ENCODE results near the gene CSF1. TPM values are rescaled to one million over a fixed set of nuclear protein-coding genes. Genes with fewer than 3 reads are reported as not detected.
A peak's percentile ranks its signal among the peaks of the same experiment; 100 is the strongest.

The CSF1 gene
- polyA plus RNA-seq, 3 donors: 0.11 to 0.69 (median 0.38) TPM

- H4K20me1 ChIP-seq (ENCODE audit: insufficient read depth, low read length): no peaks in the 10 kb centered on the region
- no peak overlapping the region for H3K27ac Mint-ChIP-seq
These were observed 37.1 kb downstream of the CSF1 start for GRCh38 chr1:109947582-109948284.

GRCh38 chr1:109948285-109948630 lies 37.6 kb downstream of the CSF1 start:
- no peaks in the 10 kb centered on the region for H3K36me3 ChIP-seq (replicated peaks in 1 of 2; ENCODE audit: control insufficient read depth in 1 of 2, insufficient read depth in 2 of 2, low read length in 2 of 2)
- Mint-ChIP-seq H3K27me3 (ENCODE audit: low read depth in 3 of 3) (peaks cover 3 to 7% (median 3%) of the 10 kb centered on the region in 3 donors), H3K27ac (no peak overlapping the region), H3K4me3 (no peak overlapping the region), H3K4me1 (peaks cover 15% of the 10 kb centered on the region), H3K9me3 (peaks cover 0 to 3% (median 0%) of the 10 kb centered on the region in 7 donors), H3K36me3 (no peaks in the 10 kb centered on the region)
- peaks cover 0 to 2% of the 10 kb centered on the region in 2 donors for H3K4me1 ChIP-seq (ENCODE audit: control insufficient read depth in 1 of 2, insufficient read depth in 2 of 2, low read length in 2 of 2)
- TF ChIP-seq, protein P1, sequence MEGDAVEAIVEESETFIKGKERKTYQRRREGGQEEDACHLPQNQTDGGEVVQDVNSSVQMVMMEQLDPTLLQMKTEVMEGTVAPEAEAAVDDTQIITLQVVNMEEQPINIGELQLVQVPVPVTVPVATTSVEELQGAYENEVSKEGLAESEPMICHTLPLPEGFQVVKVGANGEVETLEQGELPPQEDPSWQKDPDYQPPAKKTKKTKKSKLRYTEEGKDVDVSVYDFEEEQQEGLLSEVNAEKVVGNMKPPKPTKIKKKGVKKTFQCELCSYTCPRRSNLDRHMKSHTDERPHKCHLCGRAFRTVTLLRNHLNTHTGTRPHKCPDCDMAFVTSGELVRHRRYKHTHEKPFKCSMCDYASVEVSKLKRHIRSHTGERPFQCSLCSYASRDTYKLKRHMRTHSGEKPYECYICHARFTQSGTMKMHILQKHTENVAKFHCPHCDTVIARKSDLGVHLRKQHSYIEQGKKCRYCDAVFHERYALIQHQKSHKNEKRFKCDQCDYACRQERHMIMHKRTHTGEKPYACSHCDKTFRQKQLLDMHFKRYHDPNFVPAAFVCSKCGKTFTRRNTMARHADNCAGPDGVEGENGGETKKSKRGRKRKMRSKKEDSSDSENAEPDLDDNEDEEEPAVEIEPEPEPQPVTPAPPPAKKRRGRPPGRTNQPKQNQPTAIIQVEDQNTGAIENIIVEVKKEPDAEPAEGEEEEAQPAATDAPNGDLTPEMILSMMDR (IDR thresholded peaks at IDR 0.05): no peak
- no peak overlapping the region for H3K4me3 ChIP-seq (replicated peaks in 1 of 3; ENCODE audit: low read depth in 2 of 3, low read length in 3 of 3)
- H3K79me2 ChIP-seq (ENCODE audit: insufficient read depth, low read length): no peaks in the 10 kb centered on the region
- no peaks in the 10 kb centered on the region for H4K20me1 ChIP-seq (ENCODE audit: insufficient read depth, low read length)
- no peak for DNase-seq
- H3K27ac ChIP-seq (ENCODE audit: low read depth in 1 of 2, low read length in 2 of 2): no peak overlapping the region
- intact Hi-C loops (cut with micrococcal nuclease): no loop called here
- H3K4me2 ChIP-seq (replicated peaks; ENCODE audit: extremely low read depth, low read length, poor library complexity, severe bottlenecking): no peak overlapping the region
- no peak overlapping the region for H2AFZ ChIP-seq (ENCODE audit: insufficient read depth, low read depth, low read length, poor library complexity, severe bottlenecking)
- no peak overlapping the region for H3K9ac ChIP-seq (ENCODE audit: insufficient read depth, low read length, poor library complexity, severe bottlenecking)
- no peaks in the 10 kb centered on the region for H3K9me3 ChIP-seq (replicated peaks in 1 of 2; ENCODE audit: control insufficient read depth in 1 of 2, insufficient read depth in 1 of 2, low read length in 2 of 2)
- H3K27me3 ChIP-seq (ENCODE audit: control insufficient read depth in 2 of 2, insufficient read depth in 2 of 2, low read length in 2 of 2): no peaks in the 10 kb centered on the region

More at GRCh38 chr1:109947582-109948284, 37.1 kb downstream of the CSF1 start:
- TF ChIP-seq, protein P1 (IDR thresholded peaks at IDR 0.05): no peak
- H3K4me3 Mint-ChIP-seq: peak overlapping the region in 1 of 2 donors; percentile 7
- intact Hi-C loops (cut with micrococcal nuclease): no loop called here
- Histone ChIP-seq H3K27ac (ENCODE audit: low read depth in 1 of 2, low read length in 2 of 2) (no peak overlapping the region), H2AFZ (ENCODE audit: insufficient read depth, low read depth, low read length, poor library complexity, severe bottlenecking) (no peak overlapping the region), H3K27me3 (ENCODE audit: control insufficient read depth in 2 of 2, insufficient read depth in 2 of 2, low read length in 2 of 2) (no peaks in the 10 kb centered on the region), H3K36me3 (replicated peaks in 1 of 2; ENCODE audit: control insufficient read depth in 1 of 2, insufficient read depth in 2 of 2, low read length in 2 of 2) (no peaks in the 10 kb centered on the region), H3K4me3 (replicated peaks in 1 of 3; ENCODE audit: low read depth in 2 of 3, low read length in 3 of 3) (no peak overlapping the region), H3K9ac (ENCODE audit: insufficient read depth, low read length, poor library complexity, severe bottlenecking) (no peak overlapping the region), H3K4me1 (ENCODE audit: control insufficient read depth in 1 of 2, insufficient read depth in 2 of 2, low read length in 2 of 2) (peaks cover 0 to 2% of the 10 kb centered on the region in 2 donors), H3K4me2 (replicated peaks; ENCODE audit: extremely low read depth, low read length, poor library complexity, severe bottlenecking) (no peak overlapping the region), H3K79me2 (ENCODE audit: insufficient read depth, low read length) (no peaks in the 10 kb centered on the region), H3K9me3 (replicated peaks in 1 of 2; ENCODE audit: control insufficient read depth in 1 of 2, insufficient read depth in 1 of 2, low read length in 2 of 2) (no peaks in the 10 kb centered on the region)
- peak in 1 of 3 donors; percentile 9 for DNase-seq
- H3K27me3 Mint-ChIP-seq (ENCODE audit: low read depth in 3 of 3): peaks cover 3 to 7% (median 3%) of the 10 kb centered on the region in 3 donors
- WGBS (ENCODE audit: insufficient coverage): 69% methylated on average over 8 of the region's 10 CpGs
- peaks cover 0 to 3% (median 0%) of the 10 kb centered on the region in 7 donors for H3K9me3 Mint-ChIP-seq
- peaks cover 15% of the 10 kb centered on the region for H3K4me1 Mint-ChIP-seq
- H3K36me3 Mint-ChIP-seq: no peaks in the 10 kb centered on the region

All from CD14-positive monocyte (primary cell).